ENCODE measurements around the gene EIF4ENIF1. TPM values are rescaled to one million over a fixed set of nuclear protein-coding genes. Genes with fewer than 3 reads are reported as not detected.
"Not testable (repeated sequence)": the region's sequence is repeated elsewhere in the genome, so short reads cannot be mapped to it uniquely, and the experiment has no call there.

Gene EIF4ENIF1
- polyA plus RNA-seq, 1 donor from 2014 or later: 12.6 TPM

DNA sequence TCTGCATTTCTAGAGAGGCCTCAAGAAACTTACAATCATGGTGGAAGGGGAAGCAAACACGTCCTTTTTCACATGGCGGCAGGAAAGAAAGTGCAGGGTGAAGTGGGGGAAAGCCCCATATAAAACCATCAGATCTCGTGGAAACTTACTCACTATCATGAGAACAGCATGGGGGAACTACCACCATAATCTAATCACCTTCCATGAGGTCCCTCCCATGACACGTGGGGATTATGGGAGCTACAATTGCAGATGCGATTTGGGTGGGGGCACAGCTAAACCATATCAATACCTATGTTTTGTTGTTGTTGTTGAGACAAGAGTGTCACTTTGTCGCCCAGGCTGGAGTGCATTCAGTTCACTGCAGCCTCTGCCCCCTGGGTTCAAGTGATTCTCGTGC lies 36.6 kb upstream of the EIF4ENIF1 start:
- no peak overlapping the region for H3K4me2 ChIP-seq (ENCODE audit: low read length)
- no peaks in the 10 kb centered on the region for H3K79me2 ChIP-seq (replicated peaks; ENCODE audit: insufficient read depth, low read length)
- no peaks in the 10 kb centered on the region for H3K36me3 ChIP-seq (ENCODE audit: insufficient read depth, low read length)
- TF ChIP-seq REST (IDR thresholded peaks at IDR 0.05; ENCODE audit: borderline replicate concordance) (no peak), EP300 (conservative IDR thresholded peaks at IDR 0.05; ENCODE audit: poor library complexity, severe bottlenecking) (no peak), SMC3 (conservative IDR thresholded peaks at IDR 0.05; ENCODE audit: poor library complexity) (no peak), TAF1 (IDR thresholded peaks at IDR 0.05; ENCODE audit: low read depth) (no peak), MXI1 (conservative IDR thresholded peaks at IDR 0.05; ENCODE audit: poor library complexity, severe bottlenecking) (no peak)
- TF ChIP-seq, protein P1, sequence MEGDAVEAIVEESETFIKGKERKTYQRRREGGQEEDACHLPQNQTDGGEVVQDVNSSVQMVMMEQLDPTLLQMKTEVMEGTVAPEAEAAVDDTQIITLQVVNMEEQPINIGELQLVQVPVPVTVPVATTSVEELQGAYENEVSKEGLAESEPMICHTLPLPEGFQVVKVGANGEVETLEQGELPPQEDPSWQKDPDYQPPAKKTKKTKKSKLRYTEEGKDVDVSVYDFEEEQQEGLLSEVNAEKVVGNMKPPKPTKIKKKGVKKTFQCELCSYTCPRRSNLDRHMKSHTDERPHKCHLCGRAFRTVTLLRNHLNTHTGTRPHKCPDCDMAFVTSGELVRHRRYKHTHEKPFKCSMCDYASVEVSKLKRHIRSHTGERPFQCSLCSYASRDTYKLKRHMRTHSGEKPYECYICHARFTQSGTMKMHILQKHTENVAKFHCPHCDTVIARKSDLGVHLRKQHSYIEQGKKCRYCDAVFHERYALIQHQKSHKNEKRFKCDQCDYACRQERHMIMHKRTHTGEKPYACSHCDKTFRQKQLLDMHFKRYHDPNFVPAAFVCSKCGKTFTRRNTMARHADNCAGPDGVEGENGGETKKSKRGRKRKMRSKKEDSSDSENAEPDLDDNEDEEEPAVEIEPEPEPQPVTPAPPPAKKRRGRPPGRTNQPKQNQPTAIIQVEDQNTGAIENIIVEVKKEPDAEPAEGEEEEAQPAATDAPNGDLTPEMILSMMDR (IDR thresholded peaks at IDR 0.05; ENCODE audit: poor library complexity, severe bottlenecking): no peak
- H3K27ac ChIP-seq (ENCODE audit: low read length): no peak overlapping the region
- no peak overlapping the region for H3K9ac ChIP-seq (ENCODE audit: low read length)
- no peak overlapping the region for H2AFZ ChIP-seq (ENCODE audit: low read depth, low read length)
- H3K9me3 ChIP-seq (ENCODE audit: low read length): no peaks in the 10 kb centered on the region
- no peaks in the 10 kb centered on the region for H3K27me3 ChIP-seq (ENCODE audit: insufficient read depth, low read depth, low read length)
- H3F3A ChIP-seq (ENCODE audit: insufficient read depth, low read length, poor library complexity, severe bottlenecking): no peaks in the 10 kb centered on the region
- no peak overlapping the region for H3K4me3 ChIP-seq (ENCODE audit: low read length)
- no peaks in the 10 kb centered on the region for H3K9me2 ChIP-seq (ENCODE audit: insufficient read depth, low read length)
- H4K20me1 ChIP-seq (ENCODE audit: insufficient read depth): no peaks in the 10 kb centered on the region

DNA sequence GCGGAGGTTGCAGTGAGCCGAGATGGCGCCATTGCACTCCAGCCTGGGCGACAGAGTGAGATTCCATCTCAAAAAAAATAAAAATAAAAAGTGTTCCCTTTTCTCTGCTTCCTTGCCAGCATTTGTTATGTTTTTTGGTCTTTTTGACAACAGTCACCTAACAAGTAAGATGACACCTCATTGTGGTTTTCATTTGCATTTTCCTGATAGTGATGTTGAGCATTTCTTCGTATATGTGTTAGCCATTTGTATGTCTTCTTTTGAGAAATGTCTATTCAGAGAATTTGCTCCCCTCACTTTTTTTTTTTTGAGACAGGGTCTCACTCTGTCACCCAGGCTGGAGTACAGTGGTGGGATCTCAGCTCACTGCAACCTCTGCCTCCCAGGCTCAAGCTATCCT lies 34.5 kb upstream of the EIF4ENIF1 start:
- not testable (repeated sequence) for H3K9ac ChIP-seq (ENCODE audit: low read length); H3K4me2 ChIP-seq (ENCODE audit: low read length); H3K79me2 ChIP-seq (replicated peaks; ENCODE audit: insufficient read depth, low read length); H3F3A ChIP-seq (ENCODE audit: insufficient read depth, low read length, poor library complexity, severe bottlenecking); H4K20me1 ChIP-seq (ENCODE audit: insufficient read depth); H3K27ac ChIP-seq (ENCODE audit: low read length); H3K4me3 ChIP-seq (ENCODE audit: low read length); H3K9me2 ChIP-seq (ENCODE audit: insufficient read depth, low read length); H3K9me3 ChIP-seq (ENCODE audit: low read length); H3K36me3 ChIP-seq (ENCODE audit: insufficient read depth, low read length); H3K27me3 ChIP-seq (ENCODE audit: insufficient read depth, low read depth, low read length); H2AFZ ChIP-seq (ENCODE audit: low read depth, low read length)

DNA sequence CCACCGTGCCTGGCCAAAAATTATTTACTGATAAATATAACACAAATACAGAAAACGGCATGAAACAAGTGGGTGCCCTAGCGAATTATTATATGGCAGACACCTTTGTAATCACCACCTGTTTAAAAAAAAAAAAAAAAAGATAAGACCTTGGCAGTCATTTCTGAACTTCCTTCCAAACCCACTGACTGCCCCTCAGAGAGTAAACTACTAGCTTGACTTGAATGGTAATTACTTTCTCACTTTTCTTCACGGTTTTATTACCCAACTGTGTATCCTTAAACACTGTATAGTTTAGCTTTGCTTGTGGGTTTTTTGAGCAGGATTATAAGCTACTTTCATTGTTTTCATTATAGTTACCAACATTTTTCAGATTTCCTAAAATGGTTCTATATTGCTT lies 30.4 kb upstream of the EIF4ENIF1 start:
- Histone ChIP-seq H3K9me2 (ENCODE audit: insufficient read depth, low read length) (no peaks in the 10 kb centered on the region), H3K79me2 (replicated peaks; ENCODE audit: insufficient read depth, low read length) (no peaks in the 10 kb centered on the region), H3K36me3 (ENCODE audit: insufficient read depth, low read length) (no peaks in the 10 kb centered on the region), H3F3A (ENCODE audit: insufficient read depth, low read length, poor library complexity, severe bottlenecking) (no peaks in the 10 kb centered on the region), H3K27ac (ENCODE audit: low read length) (no peak overlapping the region), H3K4me3 (ENCODE audit: low read length) (no peak overlapping the region), H3K4me2 (ENCODE audit: low read length) (no peak overlapping the region), H2AFZ (ENCODE audit: low read depth, low read length) (no peak overlapping the region), H3K9me3 (ENCODE audit: low read length) (no peaks in the 10 kb centered on the region), H4K20me1 (ENCODE audit: insufficient read depth) (no peaks in the 10 kb centered on the region), H3K9ac (ENCODE audit: low read length) (no peak overlapping the region), H3K27me3 (ENCODE audit: insufficient read depth, low read depth, low read length) (no peaks in the 10 kb centered on the region)
- TF ChIP-seq EZH2 (IDR thresholded peaks at IDR 0.05; ENCODE audit: borderline replicate concordance, insufficient read depth, low read length, poor library complexity, severe bottlenecking) (no peak), REST (IDR thresholded peaks at IDR 0.05; ENCODE audit: borderline replicate concordance) (no peak), EP300 (conservative IDR thresholded peaks at IDR 0.05; ENCODE audit: poor library complexity, severe bottlenecking) (no peak), RAD21 (conservative IDR thresholded peaks at IDR 0.05) (no peak), TAF1 (IDR thresholded peaks at IDR 0.05; ENCODE audit: low read depth) (no peak), MXI1 (conservative IDR thresholded peaks at IDR 0.05; ENCODE audit: poor library complexity, severe bottlenecking) (no peak), SMC3 (conservative IDR thresholded peaks at IDR 0.05; ENCODE audit: poor library complexity) (no peak), POLR2AphosphoS5 (IDR thresholded peaks at IDR 0.05) (no peak)
- TF ChIP-seq, protein P1 (IDR thresholded peaks at IDR 0.05; ENCODE audit: poor library complexity, severe bottlenecking): no peak

All from neural cell (in vitro differentiated cells).